ENCODE results near the gene KCNQ1. TPM values are rescaled to one million over a fixed set of nuclear protein-coding genes. Genes with fewer than 3 reads are reported as not detected.
A peak's percentile ranks its signal among the peaks of the same experiment; 100 is the strongest.

The KCNQ1 gene
- total RNA-seq, 1 donor from 2014 or later, result 0.31 TPM

DNA sequence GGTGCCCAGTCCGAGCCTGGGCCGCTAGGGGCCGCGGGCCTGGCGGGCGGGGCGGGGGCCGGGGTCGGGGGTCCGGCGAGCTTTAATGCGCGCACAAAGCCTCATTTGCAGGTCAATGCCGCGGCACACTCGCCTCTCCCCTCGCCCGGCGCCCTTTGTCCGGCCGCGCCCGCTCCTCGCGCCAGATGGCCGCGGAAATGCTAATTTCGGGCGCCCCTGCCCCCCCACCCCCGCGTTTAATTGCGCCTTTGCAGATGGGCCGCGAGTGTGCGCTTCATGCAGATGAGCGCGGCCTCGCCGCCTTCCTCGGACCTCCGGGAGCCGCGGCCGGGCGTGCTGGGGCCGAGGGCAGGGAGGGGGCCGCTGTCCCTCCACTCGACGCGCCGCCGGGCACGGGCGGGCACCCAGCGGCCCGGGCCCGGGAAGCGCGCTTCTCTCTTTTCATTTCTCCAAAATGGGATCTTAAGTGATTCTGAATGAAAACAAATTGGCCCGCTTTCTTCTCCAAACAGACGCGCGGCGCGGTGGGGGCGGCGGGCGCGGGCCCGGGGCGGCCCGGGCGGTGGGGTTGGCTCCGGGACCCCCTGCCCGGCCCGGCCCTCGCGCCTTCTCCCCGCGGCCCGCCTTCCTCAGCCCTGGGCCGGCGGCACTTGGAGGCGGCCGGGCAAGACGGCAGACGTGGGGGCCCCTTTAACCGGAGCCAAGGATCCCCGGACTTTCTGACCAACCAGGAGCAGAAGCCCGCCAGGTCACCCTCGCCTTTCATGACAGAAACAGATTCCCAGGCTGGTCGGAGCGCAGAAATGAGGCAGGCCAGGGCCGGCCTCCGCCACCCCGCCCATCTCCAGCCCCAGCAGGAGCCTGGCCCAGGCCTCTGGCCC, 417.8 kb downstream of the KCNQ1 start:
- DNase-seq, result no peak

GRCh38 chr11:2863276-2863618, 418.4 kb downstream of the KCNQ1 start:
- no peak for DNase-seq

DNA sequence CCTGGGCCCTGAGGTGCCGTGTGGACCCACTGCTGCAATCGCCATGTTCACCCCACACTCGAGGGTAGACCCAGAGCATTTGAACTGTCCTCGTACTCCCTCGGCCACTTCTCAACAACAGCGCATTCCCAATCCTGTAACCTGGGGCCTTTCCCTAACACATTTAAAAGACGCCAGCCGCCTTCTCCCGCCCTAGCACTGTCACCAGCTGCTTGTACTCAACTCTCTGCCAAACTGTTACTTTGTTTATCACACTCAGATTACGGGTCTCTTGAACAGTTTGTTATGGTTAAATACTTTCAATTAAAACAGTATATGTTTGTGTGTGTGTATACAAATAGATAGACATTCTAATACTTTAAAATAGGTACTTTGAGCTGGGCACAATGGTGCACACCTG, 420.1 kb downstream of the KCNQ1 start:
- no peak for DNase-seq

GRCh38 chr11:2865922-2866577, 421.2 kb downstream of the KCNQ1 start:
- no peak for DNase-seq

DNA sequence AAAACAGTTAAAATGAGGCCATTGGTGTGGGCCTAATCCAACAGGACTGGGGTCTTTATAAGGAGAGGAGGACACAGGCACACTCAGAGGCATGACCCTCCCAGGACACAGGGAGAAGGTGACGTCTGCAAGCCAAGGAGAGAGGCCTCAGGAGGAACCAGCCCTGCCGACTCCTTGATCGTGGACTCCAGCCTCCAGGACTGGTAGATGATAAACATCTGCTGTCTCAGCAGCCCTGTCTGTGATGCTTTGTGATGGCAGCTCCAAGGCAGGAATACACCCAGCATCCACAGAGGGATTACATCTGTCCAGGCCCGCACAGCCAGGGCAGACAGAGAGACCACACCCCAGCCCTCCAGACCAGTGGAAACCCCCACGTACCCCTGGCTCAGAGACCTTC, 422.3 kb downstream of the KCNQ1 start:
- no peak for DNase-seq

GRCh38 chr11:2867722-2868505, 423.1 kb downstream of the KCNQ1 start:
- no peak for DNase-seq

DNA sequence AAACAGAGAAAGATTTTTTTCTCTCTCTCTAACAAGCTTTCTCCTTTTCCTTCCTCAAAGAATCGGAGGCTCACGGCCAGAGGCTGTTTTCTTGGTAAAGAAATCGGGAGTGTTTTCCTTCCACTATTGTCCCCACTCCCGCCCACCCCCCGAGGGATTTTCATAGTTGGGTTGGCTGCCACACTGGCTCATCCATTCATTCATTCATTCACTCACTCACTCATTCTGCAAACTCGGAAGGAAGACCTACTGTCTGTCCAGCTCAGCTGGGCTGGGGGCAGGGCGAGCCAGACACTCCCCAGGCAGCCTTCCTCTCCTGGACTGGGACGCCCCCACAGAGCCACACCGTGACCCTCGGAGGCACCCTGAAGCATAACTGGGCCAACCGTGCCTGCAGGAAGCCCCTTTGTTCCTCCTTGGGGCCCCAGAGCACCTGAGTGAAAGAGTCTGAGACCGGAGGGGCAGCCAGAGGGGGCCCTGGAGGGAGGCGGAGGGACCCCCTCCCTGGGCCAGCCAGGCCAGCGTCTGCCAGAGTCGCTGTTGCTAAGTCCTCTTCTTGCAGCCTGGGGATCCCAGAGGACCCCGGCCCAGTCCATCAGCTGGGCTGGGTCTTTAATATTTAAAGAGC, 423.8 kb downstream of the KCNQ1 start:
- no peak for DNase-seq

- DNase-seq, result peak; percentile 41
These were observed 424.3 kb downstream of the KCNQ1 start for GRCh38 chr11:2869134-2869526.

GRCh38 chr11:2869561-2870427, 425.0 kb downstream of the KCNQ1 start:
- no peak for DNase-seq

DNA sequence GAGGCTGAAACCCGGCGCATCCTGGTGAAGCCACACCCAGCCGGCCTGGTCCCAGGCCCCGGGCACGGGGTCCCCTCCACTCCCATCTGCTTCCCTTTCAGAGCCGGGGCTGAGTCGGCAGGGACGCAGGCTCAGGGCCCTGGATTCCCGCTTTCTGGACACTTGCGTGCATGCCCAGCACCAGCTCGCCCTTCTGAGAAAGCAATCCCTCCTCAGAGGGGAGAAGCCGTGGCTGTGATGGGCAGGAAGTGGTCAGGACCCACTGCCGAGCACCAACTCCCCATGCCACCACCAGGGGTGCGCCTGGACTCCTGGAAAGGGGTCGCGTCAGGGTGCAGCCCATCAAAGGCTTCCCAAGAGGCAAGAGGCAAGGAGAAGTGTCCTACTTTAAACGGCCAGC, 425.7 kb downstream of the KCNQ1 start:
- no peak for DNase-seq

GRCh38 chr11:2870969-2871680, 426.3 kb downstream of the KCNQ1 start:
- DNase-seq, result no peak

- no peak for DNase-seq
These were observed 430.2 kb downstream of the KCNQ1 start for GRCh38 chr11:2874963-2875362.

DNA sequence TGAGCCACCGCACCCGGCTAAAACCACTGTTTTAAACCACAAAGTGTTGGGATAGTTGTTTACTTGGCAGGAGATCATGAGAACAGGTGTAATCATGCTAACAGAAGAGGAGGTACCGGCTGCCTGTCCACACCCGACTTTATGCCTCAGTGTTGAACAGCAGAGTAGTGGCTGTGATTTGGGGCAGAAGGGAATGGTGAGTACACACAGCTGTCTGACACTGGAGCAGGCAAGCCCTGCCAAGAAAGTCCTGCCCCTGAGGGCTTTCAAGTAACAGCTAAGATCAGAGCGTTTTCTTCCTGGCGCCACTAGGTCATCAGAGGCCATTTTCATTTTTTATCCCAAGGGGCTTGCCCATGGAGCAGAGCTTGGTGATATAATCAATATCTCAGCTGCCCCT, 432.7 kb downstream of the KCNQ1 start:
- no peak for DNase-seq

DNA sequence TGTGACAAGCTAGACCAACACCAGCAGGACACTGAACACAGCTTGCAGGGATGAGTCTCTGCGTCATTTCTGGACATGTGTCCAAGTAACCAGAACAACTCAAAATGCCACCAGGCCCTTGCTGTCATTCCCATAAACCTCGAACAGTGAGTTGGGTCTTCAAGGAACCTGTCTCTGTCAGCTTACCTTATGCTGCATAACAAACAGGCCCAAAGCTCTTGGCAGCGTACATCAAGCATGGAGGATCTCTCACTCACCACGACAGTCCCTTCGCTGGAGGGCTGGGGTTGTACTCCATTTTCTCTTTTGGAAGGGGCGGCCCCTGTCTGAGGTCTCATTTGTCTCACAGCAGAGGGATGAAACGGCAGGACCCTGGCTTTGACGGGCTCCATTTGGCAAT, 434.0 kb downstream of the KCNQ1 start:
- no peak for DNase-seq

GRCh38 chr11:2880646-2881045, 435.8 kb downstream of the KCNQ1 start:
- no peak for DNase-seq

GRCh38 chr11:2881076-2881980, 436.5 kb downstream of the KCNQ1 start:
- no peak for DNase-seq

- DNase-seq, result no peak
These were observed 437.2 kb downstream of the KCNQ1 start for GRCh38 chr11:2881981-2882375.

GRCh38 chr11:2882396-2883110, 437.7 kb downstream of the KCNQ1 start:
- DNase-seq, result no peak

GRCh38 chr11:2883640-2883978, 438.8 kb downstream of the KCNQ1 start:
- DNase-seq, result no peak
